ENCODE data around the gene TLE1.
"Not testable (repeated sequence)": the region's sequence is repeated elsewhere in the genome, so short reads cannot be mapped to it uniquely, and the experiment has no call there.

Gene TLE1

GRCh38 chr9:81601639-81602623 lies 87.4 kb downstream of the TLE1 start:
- no peak for DNase-seq

DNA sequence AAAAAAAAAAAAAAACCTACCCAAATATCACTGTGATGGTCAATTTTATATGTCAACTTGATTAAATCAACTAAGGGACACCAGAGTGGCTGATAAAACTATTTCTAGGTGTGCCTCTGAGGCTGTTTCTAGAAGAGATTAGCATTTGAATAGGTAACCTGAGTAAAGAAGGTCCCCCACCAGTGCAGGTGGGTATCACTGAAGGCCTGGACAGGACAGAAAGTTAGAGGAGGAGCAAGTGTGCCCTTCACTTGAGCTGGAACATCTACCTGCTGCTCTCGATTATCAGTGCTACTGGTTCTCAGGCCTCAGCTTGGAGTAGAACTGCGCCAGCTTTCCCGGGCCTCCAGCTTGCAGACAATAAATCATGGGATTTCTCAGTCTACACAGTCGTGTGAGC lies 88.7 kb downstream of the TLE1 start:
- no peak for DNase-seq

DNA sequence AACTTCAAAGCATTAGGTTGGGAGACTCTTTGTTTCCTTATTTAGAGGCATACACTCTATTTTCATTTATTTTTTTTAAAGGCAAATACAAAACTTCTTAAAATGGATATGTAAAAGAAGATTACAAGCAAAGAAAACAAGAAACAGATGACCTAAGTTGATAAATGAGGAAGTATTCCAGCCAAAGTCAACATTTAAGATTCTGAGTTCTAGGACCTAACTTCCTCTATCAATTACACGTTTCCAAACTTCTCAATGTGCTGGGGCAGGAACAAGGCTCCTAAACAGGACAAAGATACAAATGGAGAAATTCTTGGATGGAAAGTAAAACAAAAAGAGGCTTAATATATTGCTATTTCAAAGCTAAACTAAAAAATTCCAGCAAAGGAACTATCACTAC lies 89.5 kb downstream of the TLE1 start:
- DNase-seq: no peak

DNA sequence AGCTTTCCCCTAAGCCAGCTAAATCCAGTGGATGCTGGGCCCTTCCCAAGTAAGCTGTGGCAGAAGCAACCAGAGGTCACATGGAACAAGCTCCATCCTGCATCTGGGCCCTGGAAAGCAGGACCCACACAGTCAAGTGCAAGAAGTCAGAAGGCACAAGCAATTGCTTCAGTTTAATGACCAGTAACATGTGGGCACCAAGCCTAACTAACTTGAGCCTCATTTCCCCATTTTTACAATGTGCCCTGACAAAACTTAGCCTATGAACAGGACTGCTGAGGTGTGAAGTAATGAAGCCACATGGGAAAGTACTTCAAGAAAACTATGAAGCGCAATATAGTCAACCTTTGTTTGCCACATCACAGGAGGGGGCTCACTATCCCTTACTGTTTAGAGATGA lies 90.5 kb downstream of the TLE1 start:
- no peak for DNase-seq

DNA sequence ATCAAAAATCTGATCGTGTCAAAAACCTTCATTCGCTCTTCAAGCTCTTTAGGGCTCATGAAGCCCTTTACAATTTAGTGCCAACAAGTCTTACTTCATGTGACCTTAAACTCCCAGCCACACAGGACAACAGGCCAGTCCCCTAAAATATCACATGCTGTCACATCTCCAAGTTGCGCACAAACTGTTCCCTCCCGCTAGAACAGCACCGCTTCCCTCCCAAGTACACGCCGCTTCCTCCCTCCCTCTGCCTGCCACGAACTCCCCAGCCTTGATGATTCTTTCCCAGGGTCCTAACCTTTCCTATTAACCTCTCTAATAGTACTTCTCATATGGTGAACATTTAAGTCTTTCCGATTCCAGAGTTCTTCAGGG lies 91.2 kb downstream of the TLE1 start:
- no peak for DNase-seq

DNA sequence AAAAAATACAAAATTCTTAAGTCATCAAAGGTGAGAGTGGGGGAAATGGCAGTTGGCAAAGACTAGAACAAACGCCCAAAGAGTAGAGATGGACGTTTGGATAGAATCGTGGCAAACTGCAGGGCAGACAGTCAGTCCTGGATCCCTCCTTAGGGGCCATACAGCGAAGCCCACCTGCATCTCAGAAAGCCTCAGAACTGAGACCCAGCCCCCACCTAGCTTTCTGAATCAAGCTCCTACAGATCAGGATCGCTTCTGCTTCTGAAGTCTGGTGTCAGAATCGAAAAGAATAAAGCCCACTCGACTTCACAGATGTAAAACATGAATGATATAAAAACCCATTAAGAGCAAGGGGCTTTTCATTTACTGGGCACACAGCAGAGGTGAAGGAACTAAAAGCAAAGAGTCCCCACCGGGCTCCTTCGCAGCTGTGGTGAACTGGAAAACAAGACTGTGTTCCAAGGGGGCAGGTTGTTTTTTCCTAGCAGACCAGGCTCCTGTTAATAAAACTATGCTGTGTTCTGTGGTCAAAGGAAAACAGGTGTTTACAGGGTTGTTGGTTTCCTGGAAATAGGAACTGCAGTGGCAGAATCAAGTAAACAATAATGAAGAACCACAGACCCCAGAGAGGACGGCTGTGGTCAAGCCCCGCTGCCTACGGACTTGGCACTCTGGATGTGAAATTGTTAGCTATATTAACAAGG lies 91.8 kb downstream of the TLE1 start:
- DNase-seq: no peak

- DNase-seq: no peak
Measured at GRCh38 chr9:81596679-81597418, 92.5 kb downstream of the TLE1 start.

DNA sequence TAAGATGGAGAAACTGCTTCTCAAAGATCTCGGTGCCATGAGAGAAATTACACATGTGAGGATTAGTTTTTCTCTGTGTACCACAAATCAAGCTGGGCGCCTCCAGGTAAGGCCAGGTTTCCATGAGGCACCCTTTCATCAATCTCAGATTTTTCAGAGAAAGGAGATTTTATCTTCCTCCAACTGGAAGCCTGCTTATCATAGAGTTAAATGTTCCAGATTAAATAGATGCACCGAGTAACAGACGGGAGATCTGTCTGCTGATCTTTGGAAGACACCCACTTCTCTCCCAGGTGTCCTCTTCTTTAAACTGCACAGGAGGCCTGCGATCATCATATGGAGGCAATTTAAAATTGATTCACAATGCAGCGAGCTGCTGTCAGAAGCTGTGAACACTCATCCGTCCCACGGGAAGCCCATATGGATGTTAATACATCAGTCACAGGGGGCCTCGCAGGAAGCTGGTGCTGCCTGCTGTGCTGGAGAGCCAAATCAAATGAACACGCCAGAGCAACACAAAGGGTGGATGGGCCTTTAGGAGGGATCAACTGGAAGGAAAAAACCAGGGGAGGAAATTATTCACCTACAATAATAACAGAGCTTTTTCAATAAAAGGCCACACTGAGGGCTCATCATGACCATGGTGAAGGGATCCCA lies 93.3 kb downstream of the TLE1 start:
- DNase-seq: peak in 8 of 58 donors; percentile 6 to 33 (median 16)

DNA sequence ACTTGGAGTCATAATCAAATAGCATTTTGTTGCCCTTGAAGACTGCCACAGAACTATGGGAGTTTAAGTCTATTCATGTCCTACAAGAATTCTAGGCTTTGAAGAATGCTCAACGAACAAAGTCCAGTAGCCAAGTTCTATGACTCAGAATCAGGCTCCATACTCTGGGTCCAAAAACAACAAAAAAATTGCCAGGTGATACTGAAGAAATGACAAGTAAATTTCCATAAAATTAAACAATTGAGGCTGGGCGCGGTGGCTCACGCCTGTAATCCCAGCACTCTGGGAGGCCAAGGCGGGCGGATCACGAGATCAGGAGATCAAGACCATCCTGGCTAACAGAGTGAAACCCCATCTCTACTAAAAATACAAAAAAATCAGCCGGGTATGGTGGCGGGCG lies 94.1 kb downstream of the TLE1 start:
- DNase-seq: not testable (repeated sequence)

DNA sequence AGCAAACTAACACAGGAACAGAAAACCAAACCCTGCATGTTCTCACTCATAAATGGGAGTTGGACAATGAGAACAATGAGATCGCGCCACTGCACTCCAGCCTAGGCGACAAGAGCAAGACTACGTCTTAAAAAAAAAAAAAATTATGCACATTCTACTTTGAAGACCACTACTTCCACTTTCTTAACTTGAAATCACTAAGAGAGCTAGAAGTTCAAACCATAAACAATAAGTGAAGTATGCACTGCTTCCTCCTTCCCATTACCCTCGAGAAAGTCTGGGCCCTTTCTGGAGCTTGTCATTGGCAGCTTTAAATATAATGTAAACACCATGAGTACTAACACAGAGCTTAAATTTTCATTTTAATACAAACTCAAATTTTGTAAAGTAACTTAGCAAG lies 94.9 kb downstream of the TLE1 start:
- DNase-seq: no peak

DNA sequence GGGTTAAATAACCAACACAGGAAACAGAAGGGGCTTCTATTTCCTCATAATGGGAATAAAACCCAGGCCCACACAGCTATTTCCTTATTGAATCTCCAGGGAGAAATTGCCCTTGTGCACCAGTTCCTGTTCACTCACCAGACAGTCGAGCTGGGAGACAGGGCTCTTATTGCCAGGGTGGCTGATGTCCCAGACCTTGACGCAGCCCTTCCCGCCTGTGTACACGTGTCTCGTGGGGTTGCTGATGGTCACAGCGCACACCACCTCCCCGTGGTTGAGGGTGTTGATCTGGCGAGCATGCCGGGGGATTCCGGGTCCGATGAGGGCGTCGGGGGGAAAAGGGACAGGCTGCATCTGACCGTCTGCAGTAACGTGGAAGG lies 96.5 kb downstream of the TLE1 start:
- DNase-seq: peak in 17 of 58 donors; percentile 7 to 46 (median 16)

DNA sequence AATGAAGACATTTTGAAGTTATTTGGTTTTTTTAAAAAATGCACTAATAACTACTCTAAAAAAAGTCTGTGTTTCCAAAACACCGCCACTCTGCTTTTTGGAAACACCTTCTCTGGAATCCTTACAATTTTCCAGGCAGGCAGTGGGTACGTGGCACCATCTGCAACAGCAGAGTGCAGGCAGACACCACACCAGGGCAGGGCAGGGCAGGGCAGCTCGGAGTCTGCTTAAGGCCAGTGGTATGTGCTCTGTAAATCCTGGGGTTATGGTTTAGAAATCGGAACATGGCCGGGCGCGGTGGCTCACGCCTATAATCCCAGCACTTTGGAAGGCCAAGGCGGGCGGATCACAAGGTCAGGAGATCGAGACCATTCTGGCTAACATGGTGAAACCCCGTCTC lies 97.6 kb downstream of the TLE1 start:
- DNase-seq: no peak

- no peak for DNase-seq
Measured at GRCh38 chr9:81590688-81591087, 98.7 kb downstream of the TLE1 start.

DNA sequence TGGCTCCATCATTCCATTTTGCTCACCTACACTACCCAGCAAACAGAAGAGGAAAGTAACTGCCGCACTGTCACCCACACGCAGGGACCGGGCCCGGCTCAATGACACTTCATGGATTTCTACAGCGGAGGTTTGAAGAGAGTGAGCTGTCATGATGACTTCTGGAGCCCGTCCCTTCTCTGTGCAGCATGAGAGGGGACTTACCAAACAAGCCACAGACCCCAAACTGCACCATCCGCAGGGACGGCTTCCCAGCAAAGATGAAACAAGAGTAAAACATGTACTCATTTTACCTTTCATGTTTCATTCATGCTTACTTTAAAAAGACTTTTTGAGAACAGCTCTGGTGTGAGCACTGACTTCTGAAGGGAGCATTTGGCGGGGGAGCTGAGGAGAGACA lies 99.5 kb downstream of the TLE1 start:
- DNase-seq: no peak

DNA sequence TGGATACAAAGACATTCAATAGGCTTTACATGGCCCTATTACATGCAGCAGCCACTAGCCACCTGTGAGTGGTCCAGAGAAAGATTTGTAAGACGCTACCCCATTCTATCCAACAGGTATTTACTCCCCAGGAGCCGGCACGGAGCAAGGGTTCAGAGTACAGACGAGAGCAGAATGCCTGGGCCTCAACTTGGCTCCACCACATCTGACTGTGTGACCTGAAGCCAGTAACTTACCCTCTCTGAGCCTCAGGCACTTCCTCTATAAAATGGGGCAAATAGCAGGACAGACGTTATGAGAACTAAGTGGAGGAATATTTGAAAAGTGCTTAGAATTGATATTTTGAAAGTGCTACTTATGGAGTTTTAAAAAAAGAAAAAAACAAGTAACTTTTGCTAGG lies 100.0 kb downstream of the TLE1 start:
- no peak for DNase-seq

DNA sequence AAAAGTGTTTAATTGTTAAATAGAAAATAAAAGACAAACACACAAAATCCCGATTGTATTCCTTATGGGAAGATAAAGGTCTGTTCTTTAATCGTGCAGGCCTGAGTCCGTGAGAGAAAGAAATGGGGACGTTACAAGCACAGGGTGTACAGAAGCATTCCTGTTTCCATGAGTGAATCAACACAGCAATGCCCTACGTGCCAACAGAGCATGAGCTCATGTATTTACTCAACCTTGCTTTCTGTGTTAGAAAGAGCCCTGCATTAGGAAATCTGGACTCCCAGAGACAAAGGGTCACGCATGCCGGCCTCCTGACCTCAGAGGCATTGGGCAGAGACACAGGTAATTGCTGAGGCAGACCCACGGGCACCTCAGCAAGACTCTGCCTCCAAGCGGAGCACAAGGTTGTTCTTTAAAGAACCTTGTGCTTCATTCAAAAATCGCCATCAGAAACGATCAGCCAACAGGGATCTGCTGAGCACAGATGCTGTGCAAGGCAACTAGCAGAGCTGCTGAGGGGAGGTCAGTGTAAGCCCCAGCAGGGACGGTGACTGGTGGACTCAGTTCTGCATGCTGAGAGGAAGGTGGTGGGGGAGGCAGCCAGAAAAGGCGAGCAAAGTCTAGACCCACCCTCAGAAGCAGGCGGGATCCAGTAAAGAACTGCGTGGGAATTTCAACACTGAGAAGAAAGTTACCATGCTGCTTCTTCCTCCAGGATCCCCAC lies 101.0 kb downstream of the TLE1 start:
- DNase-seq: no peak

DNA sequence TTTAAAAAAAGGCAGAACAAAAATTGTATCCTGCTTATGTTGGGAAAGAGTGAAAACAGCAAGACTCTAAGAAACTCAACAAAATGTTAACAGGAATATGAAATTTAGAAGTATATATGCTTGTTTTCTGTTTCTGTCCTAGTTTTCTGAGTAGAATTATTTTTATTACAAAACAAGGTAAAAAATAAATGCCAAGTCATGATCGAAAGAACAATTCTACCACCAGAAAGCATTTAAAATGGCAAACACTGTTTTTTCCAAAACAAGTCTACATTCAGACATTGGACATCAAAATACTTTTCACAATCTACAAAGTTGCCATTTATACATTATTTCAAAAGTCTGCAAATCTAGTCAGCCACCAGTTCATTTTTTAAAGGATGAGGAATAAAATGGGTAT lies 102.6 kb downstream of the TLE1 start:
- no peak for DNase-seq

DNA sequence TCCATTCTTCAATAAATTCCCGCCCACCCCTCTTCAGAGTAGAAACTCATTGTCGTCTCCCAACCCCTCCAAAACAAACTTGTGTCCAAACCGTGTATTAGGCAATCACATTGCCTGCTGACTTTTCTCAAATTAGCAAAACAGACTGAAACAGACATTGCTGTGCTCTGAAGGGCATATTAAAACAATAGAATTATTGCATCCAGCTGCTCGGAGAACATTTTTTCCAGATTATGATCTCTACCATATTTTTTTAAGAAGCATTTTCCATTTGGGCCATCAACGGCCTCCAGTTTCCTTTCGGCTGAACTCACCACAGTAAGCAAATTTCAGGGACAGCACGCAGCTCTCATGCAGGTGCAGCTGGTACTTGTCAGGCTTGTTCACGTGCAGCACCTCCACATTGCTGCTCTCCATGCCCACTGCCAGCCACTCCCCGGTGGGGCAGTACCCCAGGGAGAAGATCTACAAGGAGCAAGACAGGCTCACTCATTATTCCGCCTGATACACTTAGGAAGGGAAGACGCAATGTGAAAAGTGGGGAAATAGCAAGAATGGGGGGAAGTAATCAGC lies 104.1 kb downstream of the TLE1 start:
- no peak for DNase-seq

DNA sequence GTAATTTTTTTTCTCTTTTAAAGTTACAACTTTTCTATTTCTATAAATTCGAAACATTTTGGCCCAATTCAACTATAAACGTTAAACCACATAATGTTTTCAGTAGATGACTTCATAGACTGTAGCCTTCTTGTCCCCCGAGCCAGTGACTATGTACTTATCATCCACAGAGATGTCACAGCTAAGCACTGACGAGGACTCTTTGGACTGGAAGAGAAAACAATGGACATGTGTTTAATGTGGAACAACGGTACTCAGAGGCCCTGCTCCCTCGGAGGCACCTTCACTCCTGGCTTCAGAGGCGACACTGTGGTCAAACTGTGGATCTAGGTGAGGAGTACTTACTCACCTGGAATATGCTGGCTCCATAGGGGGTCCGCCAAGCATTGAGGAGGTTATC lies 105.2 kb downstream of the TLE1 start:
- no peak for DNase-seq

DNA sequence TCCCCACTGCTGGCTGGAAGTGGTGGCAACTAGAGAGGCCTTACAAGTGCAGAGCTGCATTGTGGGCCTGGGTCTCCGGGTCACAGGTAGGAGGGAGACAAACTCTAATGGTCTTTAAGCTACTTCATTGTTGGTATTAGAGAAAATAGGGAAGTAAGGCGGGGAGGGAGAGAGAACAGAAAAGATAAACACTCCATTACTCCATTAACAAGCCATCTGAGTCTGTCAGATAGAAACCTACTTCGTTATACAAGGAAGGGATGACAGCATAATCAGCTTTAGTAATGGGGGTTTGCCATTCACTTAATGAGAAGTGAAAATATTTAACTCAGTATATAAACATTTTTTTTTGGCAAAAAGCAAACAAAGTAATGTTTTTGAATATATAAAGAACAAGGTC lies 107.4 kb downstream of the TLE1 start:
- no peak for DNase-seq
